ENCODE data around the gene SHISAL1.

DNA sequence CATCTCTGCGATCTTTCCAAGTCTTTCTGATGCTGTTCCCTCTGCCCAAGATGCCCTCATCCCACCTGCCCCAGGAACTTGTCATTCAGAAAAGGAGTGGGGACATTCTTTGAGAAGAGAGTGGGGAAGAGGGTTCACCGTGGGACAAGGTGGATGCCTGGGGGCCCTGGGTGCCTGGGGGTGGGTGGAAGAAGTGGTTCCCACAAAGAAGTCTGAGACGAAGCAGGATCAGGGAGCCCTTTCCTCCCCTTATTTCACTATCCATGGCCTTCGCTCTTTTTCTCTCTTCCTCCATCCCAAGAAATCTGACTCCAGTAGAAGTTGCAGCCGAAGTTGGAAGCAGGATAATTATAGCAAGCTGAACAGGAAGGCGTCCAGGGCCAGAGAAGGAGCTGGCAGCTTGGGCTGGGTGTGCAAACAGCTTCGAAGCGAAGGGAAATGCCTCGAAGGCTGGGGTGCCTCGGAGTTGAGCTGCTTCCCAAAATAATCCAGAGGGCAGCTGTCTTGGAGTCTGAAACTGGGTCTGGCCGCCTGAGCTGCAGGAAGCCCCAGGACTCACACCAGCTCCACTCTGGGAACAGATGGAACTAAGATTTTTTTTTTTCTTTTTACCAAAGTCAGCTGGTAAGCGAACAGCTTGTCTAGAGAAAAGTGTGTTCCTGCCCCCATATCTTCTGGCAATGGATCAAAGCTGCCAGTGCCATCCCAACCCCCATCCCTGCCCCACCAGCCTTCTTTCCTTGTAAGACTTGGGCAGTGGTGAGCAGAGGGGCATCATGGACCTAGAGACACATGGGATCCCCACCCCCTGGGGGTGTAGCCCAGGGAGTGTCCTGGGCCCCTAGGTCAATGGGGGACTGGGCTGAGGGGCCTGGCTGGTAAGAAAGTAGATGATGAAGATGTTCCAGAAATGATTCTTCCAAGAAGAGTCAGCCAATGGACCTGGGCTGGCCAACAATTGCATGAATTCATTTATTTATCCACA is 100.5 kb downstream of the SHISAL1 start:
- TF ChIP-seq, protein P1, sequence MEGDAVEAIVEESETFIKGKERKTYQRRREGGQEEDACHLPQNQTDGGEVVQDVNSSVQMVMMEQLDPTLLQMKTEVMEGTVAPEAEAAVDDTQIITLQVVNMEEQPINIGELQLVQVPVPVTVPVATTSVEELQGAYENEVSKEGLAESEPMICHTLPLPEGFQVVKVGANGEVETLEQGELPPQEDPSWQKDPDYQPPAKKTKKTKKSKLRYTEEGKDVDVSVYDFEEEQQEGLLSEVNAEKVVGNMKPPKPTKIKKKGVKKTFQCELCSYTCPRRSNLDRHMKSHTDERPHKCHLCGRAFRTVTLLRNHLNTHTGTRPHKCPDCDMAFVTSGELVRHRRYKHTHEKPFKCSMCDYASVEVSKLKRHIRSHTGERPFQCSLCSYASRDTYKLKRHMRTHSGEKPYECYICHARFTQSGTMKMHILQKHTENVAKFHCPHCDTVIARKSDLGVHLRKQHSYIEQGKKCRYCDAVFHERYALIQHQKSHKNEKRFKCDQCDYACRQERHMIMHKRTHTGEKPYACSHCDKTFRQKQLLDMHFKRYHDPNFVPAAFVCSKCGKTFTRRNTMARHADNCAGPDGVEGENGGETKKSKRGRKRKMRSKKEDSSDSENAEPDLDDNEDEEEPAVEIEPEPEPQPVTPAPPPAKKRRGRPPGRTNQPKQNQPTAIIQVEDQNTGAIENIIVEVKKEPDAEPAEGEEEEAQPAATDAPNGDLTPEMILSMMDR (IDR thresholded peaks at IDR 0.05) = no peak
- no peak for TF ChIP-seq EZH2 (IDR thresholded peaks at IDR 0.05; ENCODE audit: borderline replicate concordance, insufficient read depth, low read depth, low read length, poor library complexity, severe bottlenecking)
